IMR-90 (cell line): ENCODE results near the gene GFOD2.

Experiments
- BHLHE40 ChIP-seq: fragments of 150-350 bp; IDR thresholded peaks from 2 replicates; pipeline ENCODE4 v1.6.1; 2016; ENCODE audit warnings: mild to moderate bottlenecking, low read depth, low read length
- CEBPB ChIP-seq: IDR thresholded peaks from 2 replicates; pipeline ENCODE4 v1.6.1; 2012; ENCODE audit warnings: low read depth, low read length, improper control_type of control experiment
- CHD1 ChIP-seq: IDR thresholded peaks from 2 replicates; pipeline ENCODE4 v1.6.1; 2012; ENCODE audit warnings: low read depth, low read length, improper control_type of control experiment
- CTCF ChIP-seq: conservative IDR thresholded peaks from 2 replicates; pipeline ENCODE4 v1.5.1; 2012; ENCODE audit warnings: mild to moderate bottlenecking, low read depth, low read length, improper control_type of control experiment
- ELK1 ChIP-seq: fragments of 150-350 bp; IDR thresholded peaks from 2 replicates; pipeline ENCODE4 v1.6.1; 2016; ENCODE audit warnings: low read depth, mild to moderate bottlenecking, low read length, moderate library complexity, borderline replicate concordance
- FOS ChIP-seq: fragments of 150-350 bp; IDR thresholded peaks from 2 replicates; pipeline ENCODE4 v1.6.1; 2016; ENCODE audit warnings: low read depth, low read length
- MAFK ChIP-seq: IDR thresholded peaks from 2 replicates; pipeline ENCODE4 v1.6.1; 2012; ENCODE audit warnings: low read depth, low read length, improper control_type of control experiment
- MXI1 ChIP-seq: IDR thresholded peaks from 2 replicates; pipeline ENCODE4 v1.6.1; 2012; ENCODE audit warnings: low read depth, mild to moderate bottlenecking, low read length, moderate library complexity, borderline replicate concordance
- POLR2A ChIP-seq: IDR thresholded peaks from 2 replicates; pipeline ENCODE4 v1.6.1; 2012; ENCODE audit warnings: mild to moderate bottlenecking, low read depth, low read length
- RAD21 ChIP-seq: IDR thresholded peaks from 2 replicates; pipeline ENCODE4 v1.6.1; 2012; ENCODE audit warnings: low read length, improper control_type of control experiment
- SMC3 ChIP-seq: fragments of 150-350 bp; IDR thresholded peaks from 2 replicates; pipeline ENCODE4 v1.6.1; 2016; ENCODE audit warnings: low read depth, mild to moderate bottlenecking, antibody characterized with exemption, low read length, moderate library complexity

GRCh38 chr16:67669499-67670101 lies 49.5 kb downstream of the GFOD2 start:
- TF ChIP-seq POLR2A (no peak), CTCF (no peak), RAD21 (no peak), CHD1 (no peak), MXI1 (no peak), CEBPB (no peak), MAFK (no peak), BHLHE40 (no peak), ELK1 (no peak), FOS (no peak), SMC3 (no peak)
